Measurements from ENCODE around the gene CXCR3.

- no peak for TF ChIP-seq RAD21 (IDR thresholded peaks at IDR 0.05; ENCODE audit: insufficient read depth, low read depth, low read length)
- TF ChIP-seq SP1 (IDR thresholded peaks at IDR 0.05; ENCODE audit: low read depth, low read length), result no peak
- no peak for TF ChIP-seq ZNF622 (IDR thresholded peaks at IDR 0.05)
- no peak for TF ChIP-seq KDM1A (IDR thresholded peaks at IDR 0.05; ENCODE audit: borderline replicate concordance)
- no peak for TF ChIP-seq CHD2 (IDR thresholded peaks at IDR 0.05; ENCODE audit: borderline replicate concordance, low read depth, low read length)
- TF ChIP-seq SRF (IDR thresholded peaks at IDR 0.05; ENCODE audit: low read depth in 2 of 2, low read length in 2 of 2), result no peak
- TF ChIP-seq BHLHE40 (IDR thresholded peaks at IDR 0.05; ENCODE audit: borderline replicate concordance in 1 of 2, low read depth in 2 of 2, low read length in 1 of 2), result no peak
- TF ChIP-seq, protein P1, sequence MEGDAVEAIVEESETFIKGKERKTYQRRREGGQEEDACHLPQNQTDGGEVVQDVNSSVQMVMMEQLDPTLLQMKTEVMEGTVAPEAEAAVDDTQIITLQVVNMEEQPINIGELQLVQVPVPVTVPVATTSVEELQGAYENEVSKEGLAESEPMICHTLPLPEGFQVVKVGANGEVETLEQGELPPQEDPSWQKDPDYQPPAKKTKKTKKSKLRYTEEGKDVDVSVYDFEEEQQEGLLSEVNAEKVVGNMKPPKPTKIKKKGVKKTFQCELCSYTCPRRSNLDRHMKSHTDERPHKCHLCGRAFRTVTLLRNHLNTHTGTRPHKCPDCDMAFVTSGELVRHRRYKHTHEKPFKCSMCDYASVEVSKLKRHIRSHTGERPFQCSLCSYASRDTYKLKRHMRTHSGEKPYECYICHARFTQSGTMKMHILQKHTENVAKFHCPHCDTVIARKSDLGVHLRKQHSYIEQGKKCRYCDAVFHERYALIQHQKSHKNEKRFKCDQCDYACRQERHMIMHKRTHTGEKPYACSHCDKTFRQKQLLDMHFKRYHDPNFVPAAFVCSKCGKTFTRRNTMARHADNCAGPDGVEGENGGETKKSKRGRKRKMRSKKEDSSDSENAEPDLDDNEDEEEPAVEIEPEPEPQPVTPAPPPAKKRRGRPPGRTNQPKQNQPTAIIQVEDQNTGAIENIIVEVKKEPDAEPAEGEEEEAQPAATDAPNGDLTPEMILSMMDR (IDR thresholded peaks at IDR 0.05 in 2 of 3, conservative IDR thresholded peaks at IDR 0.05 in 1 of 3; ENCODE audit: control insufficient read depth in 2 of 3, extremely low read depth in 1 of 3, insufficient read depth in 1 of 3, low read depth in 3 of 3, low read length in 3 of 3), result no peak
- TF ChIP-seq CBX5 (IDR thresholded peaks at IDR 0.05; ENCODE audit: low read depth), result no peak
Measured at GRCh38 chrX:71619986-71620385, 1.7 kb upstream of the CXCR3 start.
